Activated CD8-positive, alpha-beta memory T cell treated with anti-CD3 and anti-CD28 coated beads, Interleukin-2, amount 10 ng/mL, durations not matched to agents 7 days and 5 days (primary cell): ENCODE measurements around the gene ADAT1. TPM values are rescaled to one million over a fixed set of nuclear protein-coding genes. Genes with fewer than 3 reads are reported as not detected.

ENCODE experiments used
- ATAC-seq: fragments of 150-1000 bp; cut with Tn5 transposase; one replicate; pipeline ENCODE4 v1.10.0; 2021; ENCODE audit warnings: moderate library complexity
- CTCF ChIA-PET: fragments of 350-600 bp; sonication (Branson Sonifier 250); formaldehyde crosslinking; loops from one replicate; lab custom pipeline; 2021; ENCODE audit warnings: antibody characterized with exemption; lab: Charles Lee
- DNase-seq: peaks from one replicate; pipeline ENCODE4 v3.0.0-alpha.2; 2020
- H3K27ac Mint-ChIP-seq: one replicate; pipeline ENCODE4 v1.8.0; 2021; ENCODE audit warnings: mild to moderate bottlenecking, mixed read lengths
- H3K27me3 Mint-ChIP-seq: one replicate; pipeline ENCODE4 v1.8.0; 2021; ENCODE audit warnings: mixed read lengths
- H3K36me3 Mint-ChIP-seq: one replicate; pipeline ENCODE4 v1.8.0; 2021; ENCODE audit warnings: mild to moderate bottlenecking, mixed read lengths
- H3K4me1 Mint-ChIP-seq: one replicate; pipeline ENCODE4 v1.8.0; 2021; ENCODE audit warnings: mixed read lengths
- H3K4me3 Mint-ChIP-seq: one replicate; pipeline ENCODE4 v1.8.0; 2021; ENCODE audit warnings: mild to moderate bottlenecking, moderate library complexity, mixed read lengths
- H3K9me3 Mint-ChIP-seq: one replicate; pipeline ENCODE4 v1.8.0; 2022; ENCODE audit warnings: low read depth, mixed read lengths
- total RNA-seq, 2 experiments: library from RNA; stranded (reverse); gene quantifications; one replicate each; pipeline ENCODE4 v1.2.3, GENCODE V29; 2021

Gene ADAT1
- total RNA-seq, 2 experiments from 2014 or later: 48.3 to 57.2 TPM

DNA sequence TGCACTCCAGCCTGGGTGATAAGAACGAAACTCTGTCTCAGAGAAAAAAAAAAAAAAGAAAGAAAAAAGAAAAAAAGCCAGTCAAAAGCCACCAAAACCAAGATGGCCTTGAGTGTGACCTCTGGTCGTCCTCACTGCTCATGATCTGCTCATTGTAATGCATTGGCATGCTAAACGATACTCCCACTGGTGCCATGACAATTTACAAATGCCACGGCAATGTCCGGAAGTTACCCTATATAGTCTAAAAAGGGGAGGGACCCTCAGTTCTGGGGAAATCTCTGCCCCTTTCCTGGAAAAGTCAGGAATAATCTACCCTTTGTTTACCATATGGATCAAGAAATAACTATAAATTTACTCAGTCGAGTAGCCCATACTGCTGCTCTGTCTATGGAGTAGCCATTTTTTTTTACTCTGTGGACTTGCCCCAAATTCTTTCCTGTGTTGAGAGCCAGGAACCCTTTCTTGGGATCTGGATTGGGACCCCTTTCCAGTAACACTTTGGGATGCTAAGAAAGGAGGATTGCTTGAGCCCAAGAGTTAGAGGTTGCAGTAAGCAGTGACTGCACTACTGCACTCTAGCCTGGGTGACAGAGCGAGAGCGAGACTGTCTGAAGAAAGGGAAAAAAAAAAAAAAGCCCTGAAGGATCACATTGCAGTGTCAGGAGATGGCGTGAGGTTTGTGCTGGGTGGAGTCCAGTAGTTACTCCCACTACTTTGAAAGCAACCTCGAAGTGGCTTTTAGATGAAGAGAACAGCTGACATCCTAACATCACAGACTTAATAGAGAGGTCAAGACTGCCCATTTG lies 63.3 kb downstream of the ADAT1 start:
- ATAC-seq: no peak
- Mint-ChIP-seq H3K4me1 (peaks cover 12% of the 10 kb centered on the region), H3K36me3 (no peaks in the 10 kb centered on the region), H3K27ac (no peak overlapping the region), H3K9me3 (no peaks in the 10 kb centered on the region), H3K4me3 (no peak overlapping the region), H3K27me3 (peaks cover 26% of the 10 kb centered on the region)
- CTCF ChIA-PET: interaction anchor here (0.6 to 1.3 kb wide), 3 partner anchors 16 to 1643 kb away, joined by 3 read pairs; no protein-coding TSS in a partner anchor
- DNase-seq: no peak

DNA sequence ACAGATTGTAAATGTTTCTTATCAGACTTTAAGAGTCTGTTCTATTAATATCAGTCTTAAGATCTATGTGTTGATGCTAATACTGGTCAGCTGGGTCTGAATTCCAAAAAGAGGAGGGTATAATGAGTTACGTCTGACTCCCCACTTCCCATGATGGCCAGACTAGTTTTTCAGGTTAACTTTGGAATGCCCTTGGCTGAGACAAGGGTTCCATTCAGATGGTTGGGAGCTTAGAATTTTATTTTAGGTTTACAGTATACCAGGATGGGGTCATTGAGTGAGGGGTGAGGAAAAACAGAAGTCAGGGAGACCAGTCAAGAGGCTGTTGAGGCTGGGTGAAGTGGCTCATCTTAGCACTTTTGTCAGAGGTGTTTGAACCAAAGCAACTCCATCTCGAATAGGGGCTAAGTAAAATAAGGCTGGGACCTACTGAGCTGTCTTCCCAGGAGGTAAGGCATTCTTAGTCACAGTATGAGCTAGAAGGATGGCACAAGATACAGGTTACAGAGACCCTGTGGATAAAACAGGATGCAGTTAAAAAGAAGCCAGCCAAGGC lies 64.2 kb downstream of the ADAT1 start:
- Mint-ChIP-seq H3K9me3 (no peaks in the 10 kb centered on the region), H3K4me3 (no peak overlapping the region), H3K27me3 (peaks cover 24% of the 10 kb centered on the region), H3K36me3 (peaks cover under 1% of the 10 kb centered on the region), H3K27ac (no peak overlapping the region), H3K4me1 (peaks cover 14% of the 10 kb centered on the region)
- DNase-seq: no peak
- CTCF ChIA-PET: interaction anchor here (0.8 to 3.8 kb wide), 3 partner anchors 15 to 94 kb away, joined by 3 to 13 read pairs (median 3); no protein-coding TSS in a partner anchor
- no peak for ATAC-seq

- H3K27ac Mint-ChIP-seq: peak overlapping the region; percentile 62
- H3K36me3 Mint-ChIP-seq: peaks cover 2% of the 10 kb centered on the region
- CTCF ChIA-PET: interaction anchor here (0.7 to 3.8 kb wide), 7 partner anchors 9 to 91 kb away, joined by 4 to 13 read pairs (median 5); partner anchors contain the start of genes GABARAPL2, KARS1 and TERF2IP
- H3K27me3 Mint-ChIP-seq: peaks cover 13% of the 10 kb centered on the region
- H3K4me3 Mint-ChIP-seq: peak overlapping the region; percentile 83
- ATAC-seq: no peak
- H3K4me1 Mint-ChIP-seq: peaks cover 13% of the 10 kb centered on the region
- H3K9me3 Mint-ChIP-seq: no peaks in the 10 kb centered on the region
- DNase-seq: no peak
These were observed 66.6 kb downstream of the ADAT1 start for GRCh38 chr16:75556431-75556950.

- DNase-seq (peak; percentile 98), ATAC-seq (peak; percentile 97)
- CTCF ChIA-PET: interaction anchor here (0.7 to 3.8 kb wide), 8 partner anchors 9 to 92 kb away, joined by 3 to 13 read pairs (median 4); partner anchors contain the start of genes GABARAPL2, KARS1 and TERF2IP
- H3K9me3 Mint-ChIP-seq: no peaks in the 10 kb centered on the region
- peaks cover 13% of the 10 kb centered on the region for H3K4me1 Mint-ChIP-seq
- H3K36me3 Mint-ChIP-seq: peaks cover 2% of the 10 kb centered on the region
- H3K4me3 Mint-ChIP-seq: peak within 1 kb of the TSS; percentile 83
- peaks cover 13% of the 10 kb centered on the region for H3K27me3 Mint-ChIP-seq
- peak within 1 kb of the TSS; percentile 62 for H3K27ac Mint-ChIP-seq
These were observed 67.2 kb downstream of the ADAT1 start, which contains the start of gene TMEM231 for GRCh38 chr16:75555707-75556430. Gene TMEM231 (minus strand): TSS chr16:75556252. CDS start chr16:75556209, 43 bp downstream.

- peak overlapping the region; percentile 83 for H3K4me3 Mint-ChIP-seq
- peaks cover 13% of the 10 kb centered on the region for H3K27me3 Mint-ChIP-seq
- peaks cover 2% of the 10 kb centered on the region for H3K36me3 Mint-ChIP-seq
- CTCF ChIA-PET: interaction anchor here (0.7 to 3.8 kb wide), 9 partner anchors 10 to 92 kb away, joined by 3 to 13 read pairs (median 6); partner anchors contain the start of genes GABARAPL2, KARS1 and TERF2IP
- ATAC-seq (no peak), DNase-seq (peak; percentile 46)
- H3K4me1 Mint-ChIP-seq: peaks cover 16% of the 10 kb centered on the region
- H3K27ac Mint-ChIP-seq: peak overlapping the region; percentile 57
- H3K9me3 Mint-ChIP-seq: no peaks in the 10 kb centered on the region
These were observed 67.8 kb downstream of the ADAT1 start for GRCh38 chr16:75555213-75555706.

DNA sequence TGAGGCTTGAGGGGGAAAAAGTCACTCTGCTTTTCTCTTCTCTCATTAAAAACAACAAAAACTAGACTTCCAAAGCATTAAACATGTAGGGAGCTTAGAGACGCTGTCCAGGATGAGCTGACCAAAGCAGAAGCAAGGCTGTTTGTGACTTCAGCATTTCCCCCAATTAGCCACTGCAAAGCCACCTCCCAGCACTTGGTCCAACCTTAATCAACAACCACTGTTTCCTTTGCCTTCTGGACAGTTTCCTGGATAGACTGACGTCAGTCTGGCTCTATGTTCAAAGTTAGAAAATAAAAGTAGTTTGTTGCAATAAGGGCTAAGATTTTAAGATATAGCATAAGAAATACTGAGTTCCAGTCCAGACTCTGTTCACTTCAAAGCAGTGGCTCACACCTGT lies 70.1 kb downstream of the ADAT1 start:
- Mint-ChIP-seq H3K4me3 (no peak overlapping the region), H3K9me3 (no peaks in the 10 kb centered on the region), H3K27me3 (peaks cover 2% of the 10 kb centered on the region), H3K27ac (no peak overlapping the region), H3K36me3 (peaks cover 2% of the 10 kb centered on the region), H3K4me1 (peaks cover 21% of the 10 kb centered on the region)
- ATAC-seq (no peak), DNase-seq (no peak)
- CTCF ChIA-PET: interaction anchor here (0.7 to 5.2 kb wide), 3 partner anchors 36 to 98 kb away, joined by 3 to 24 read pairs (median 9); partner anchors contain the start of gene ADAT1

GRCh38 chr16:75550211-75550662 lies 72.8 kb downstream of the ADAT1 start:
- ATAC-seq: peak; percentile 73
- peaks cover 2% of the 10 kb centered on the region for H3K27me3 Mint-ChIP-seq
- H3K9me3 Mint-ChIP-seq: no peaks in the 10 kb centered on the region
- CTCF ChIA-PET: interaction anchor here (0.9 to 5.2 kb wide), 11 partner anchors 13 to 97 kb away, joined by 3 to 24 read pairs (median 3); partner anchors contain the start of genes CHST5 and TMEM170A
- peaks cover 2% of the 10 kb centered on the region for H3K36me3 Mint-ChIP-seq
- no peak overlapping the region for H3K4me3 Mint-ChIP-seq
- DNase-seq: peak; percentile 56
- H3K27ac Mint-ChIP-seq: no peak overlapping the region
- H3K4me1 Mint-ChIP-seq: peaks cover 14% of the 10 kb centered on the region

Other genes starting within 250 kb of the ADAT1 start
- gene CFDP1, start 189.8 kb downstream of the ADAT1 start, total RNA-seq: 10 to 100 TPM; 31.4 to 44.0 TPM
- 10 to 100 TPM; 31.1 to 33.7 TPM for gene TMEM170A, start 158.6 kb downstream of the ADAT1 start, total RNA-seq
- under 1 TPM in 1 of 2 experiments, not detected in 1; 0.05 TPM for gene CHST6, start 127.8 kb downstream of the ADAT1 start, total RNA-seq
- gene CHST5, start 87.2 kb downstream of the ADAT1 start, total RNA-seq: under 1 TPM in 1 of 2 experiments, not detected in 1; 0.14 TPM
- gene TMEM231, start 67.0 kb downstream of the ADAT1 start, total RNA-seq: 1 to 10 TPM; 2.9 to 3.2 TPM
- gene GABARAPL2, start 56.9 kb downstream of the ADAT1 start, total RNA-seq: 10 to 100 TPM; 59.9 to 70.8 TPM
- gene KARS1, start 24.4 kb upstream of the ADAT1 start, total RNA-seq: 100 to 1,000 TPM; 182 to 220 TPM
- 10 to 100 TPM; 71.1 to 91.4 TPM for gene TERF2IP, start 24.5 kb upstream of the ADAT1 start, total RNA-seq
- gene CPHXL2, start 53.7 kb upstream of the ADAT1 start, total RNA-seq: not detected
- gene DUXB, start 78.2 kb upstream of the ADAT1 start, total RNA-seq: not detected
- not detected for gene CPHXL, start 103.2 kb upstream of the ADAT1 start, total RNA-seq